Gastrocnemius medialis (tissue), 4 donors: ENCODE results near the gene PTGDR. TPM values are rescaled to one million over a fixed set of nuclear protein-coding genes. Genes with fewer than 3 reads are reported as not detected.
A peak's percentile ranks its signal among the peaks of the same experiment; 100 is the strongest.

ENCODE experiments used
- ATAC-seq, 2 donors: fragments of 150-250 bp; one replicate each; pipeline ENCODE4 v1.9.1; 2016
- DNase-seq, 2 donors: peaks; one replicate each; pipeline ENCODE4 v3.0.0-alpha.2; 2019
- H3K27ac ChIP-seq, 4 donors: fragments of 200-600 bp; sonication (generic); 1 replicate in 1 of 4; 2 replicates in 3 of 4; pipeline ENCODE4 v1.5.1; 2016 to 2018; ENCODE audit warnings: mild to moderate bottlenecking in 2 of 4, moderate library complexity in 1 of 4
- H3K27me3 ChIP-seq, 3 donors: fragments of 200-600 bp; sonication (generic) in 2 of 3; 1 replicate in 1 of 3; 2 replicates in 2 of 3; pipeline versions ENCODE4 v1.5.1 to v1.6.0; 2016 to 2019; ENCODE audit warnings: mild to moderate bottlenecking in 1 of 3, moderate library complexity in 1 of 3
- H3K36me3 ChIP-seq, 2 donors: fragments of 200-600 bp; sonication (generic) in 1 of 2; one replicate each; pipeline ENCODE4 v1.5.1; 2017 to 2018
- H3K4me1 ChIP-seq, 2 donors: fragments of 200-600 bp; sonication (generic) in 1 of 2; one replicate each; pipeline ENCODE4 v1.5.1; 2016 to 2017; ENCODE audit warnings: mild to moderate bottlenecking in 2 of 2
- H3K4me3 ChIP-seq, 4 donors: fragments of 200-600 bp; sonication (generic) in 3 of 4; 1 replicate in 1 of 4; 2 replicates in 3 of 4; pipeline ENCODE4 v1.5.1; 2016 to 2019; ENCODE audit warnings: mild to moderate bottlenecking in 2 of 4
- H3K9me3 ChIP-seq, 3 donors: fragments of 200-600 bp; sonication (generic) in 2 of 3; 1 replicate in 1 of 3; 2 replicates in 2 of 3; pipeline ENCODE4 v1.5.1; 2016 to 2019
- POLR2A ChIP-seq, 2 donors: fragments of 450-650 bp; IDR thresholded peaks; one replicate each; pipeline ENCODE4 v1.6.1; 2017; ENCODE audit warnings: antibody characterized with exemption in 2 of 2, mild to moderate bottlenecking in 2 of 2, moderate library complexity in 2 of 2
- in situ Hi-C, 4 donors: fragments of 200-750 bp; cut with MboI; loops; one replicate each; pipeline versions ENCODE4 v1.15.0 to v1.8.0; 2017; ENCODE audit warnings: low sequenced_read_pairs in 4 of 4
- intact Hi-C: fragments of 100-400 bp; cut with DNase I; formaldehyde crosslinking; loops from one replicate; pipeline ENCODE4 v1.15.1; 2023; ENCODE audit warnings: low total_unique reads
- total RNA-seq, 4 donors: library from RNA; depleted of rRNA; stranded (reverse); fragments of >200 nt; gene quantifications; one replicate each; pipeline versions ENCODE4 v1.1.0 to v1.2.3, GENCODE V29; 2016
- TF ChIP-seq, protein P1 (sequence below), 5 experiments: fragments of 450-650 bp in 3 of 5; fragments of 200-600 bp in 2 of 5; sonication (generic) in 2 of 5; IDR thresholded peaks in 4 of 5; conservative IDR thresholded peaks in 1 of 5; 1 replicate in 4 of 5; 2 replicates in 1 of 5; pipeline ENCODE4 v1.5.1; 2016 to 2019; ENCODE audit warnings: antibody characterized with exemption in 5 of 5, mild to moderate bottlenecking in 3 of 5, moderate library complexity in 3 of 5

The PTGDR gene
- total RNA-seq, 4 donors from 2014 or later, result 0.25 to 0.84 TPM; not detected in 2

DNA sequence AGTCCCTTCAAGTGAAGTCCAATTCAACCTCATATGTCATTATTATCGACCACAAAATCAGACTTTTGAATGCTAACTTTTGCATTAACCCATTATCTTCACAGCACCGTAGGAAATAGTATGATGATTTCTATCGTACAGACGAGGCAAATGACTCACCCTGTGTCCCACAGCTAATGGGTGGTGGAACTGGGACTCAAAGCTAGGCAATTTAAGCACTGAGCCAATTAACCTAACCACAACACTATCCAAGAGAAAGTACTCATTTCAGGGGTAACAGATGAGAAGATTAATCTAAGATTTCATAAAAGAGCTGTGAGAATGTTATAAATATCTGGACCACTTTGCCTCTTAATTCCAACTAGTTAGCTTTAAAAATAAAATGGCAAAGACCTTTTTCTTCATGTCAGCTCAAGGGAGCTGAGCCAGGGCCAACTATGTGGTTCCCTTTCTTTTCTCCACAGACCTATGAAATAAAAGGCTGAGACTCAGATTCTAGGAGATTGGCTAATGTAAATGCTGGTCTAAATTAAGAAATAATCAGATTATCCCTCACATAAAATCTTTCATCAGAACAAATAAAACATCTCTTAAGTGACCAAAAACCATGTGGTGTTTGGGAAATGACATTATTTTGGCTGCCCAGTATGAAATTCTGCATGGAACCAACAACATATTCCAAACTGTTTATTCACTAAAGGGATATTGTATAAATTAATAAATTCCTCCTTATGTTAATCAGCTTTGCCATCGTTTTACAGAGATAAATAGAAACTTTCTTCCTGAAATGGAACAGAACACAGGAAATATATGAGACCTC, 51.5 kb downstream of the PTGDR start:
- Histone ChIP-seq H3K36me3 (no peaks in the 10 kb centered on the region), H3K27ac (no peak overlapping the region), H3K27me3 (peaks cover 5 to 14% (median 13%) of the 10 kb centered on the region in 3 donors), H3K4me3 (no peak overlapping the region), H3K9me3 (no peaks in the 10 kb centered on the region), H3K4me1 (peaks cover 0 to 9% of the 10 kb centered on the region in 2 donors)
- intact Hi-C loops, result no loop called here
- TF ChIP-seq, protein P1, sequence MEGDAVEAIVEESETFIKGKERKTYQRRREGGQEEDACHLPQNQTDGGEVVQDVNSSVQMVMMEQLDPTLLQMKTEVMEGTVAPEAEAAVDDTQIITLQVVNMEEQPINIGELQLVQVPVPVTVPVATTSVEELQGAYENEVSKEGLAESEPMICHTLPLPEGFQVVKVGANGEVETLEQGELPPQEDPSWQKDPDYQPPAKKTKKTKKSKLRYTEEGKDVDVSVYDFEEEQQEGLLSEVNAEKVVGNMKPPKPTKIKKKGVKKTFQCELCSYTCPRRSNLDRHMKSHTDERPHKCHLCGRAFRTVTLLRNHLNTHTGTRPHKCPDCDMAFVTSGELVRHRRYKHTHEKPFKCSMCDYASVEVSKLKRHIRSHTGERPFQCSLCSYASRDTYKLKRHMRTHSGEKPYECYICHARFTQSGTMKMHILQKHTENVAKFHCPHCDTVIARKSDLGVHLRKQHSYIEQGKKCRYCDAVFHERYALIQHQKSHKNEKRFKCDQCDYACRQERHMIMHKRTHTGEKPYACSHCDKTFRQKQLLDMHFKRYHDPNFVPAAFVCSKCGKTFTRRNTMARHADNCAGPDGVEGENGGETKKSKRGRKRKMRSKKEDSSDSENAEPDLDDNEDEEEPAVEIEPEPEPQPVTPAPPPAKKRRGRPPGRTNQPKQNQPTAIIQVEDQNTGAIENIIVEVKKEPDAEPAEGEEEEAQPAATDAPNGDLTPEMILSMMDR (IDR thresholded peaks at IDR 0.05 in 4 of 5, conservative IDR thresholded peaks at IDR 0.05 in 1 of 5), result no peak
- no peak for TF ChIP-seq POLR2A (IDR thresholded peaks at IDR 0.05)
- in situ Hi-C loops, result no loop called here
- no peak for ATAC-seq
- DNase-seq, result no peak

DNA sequence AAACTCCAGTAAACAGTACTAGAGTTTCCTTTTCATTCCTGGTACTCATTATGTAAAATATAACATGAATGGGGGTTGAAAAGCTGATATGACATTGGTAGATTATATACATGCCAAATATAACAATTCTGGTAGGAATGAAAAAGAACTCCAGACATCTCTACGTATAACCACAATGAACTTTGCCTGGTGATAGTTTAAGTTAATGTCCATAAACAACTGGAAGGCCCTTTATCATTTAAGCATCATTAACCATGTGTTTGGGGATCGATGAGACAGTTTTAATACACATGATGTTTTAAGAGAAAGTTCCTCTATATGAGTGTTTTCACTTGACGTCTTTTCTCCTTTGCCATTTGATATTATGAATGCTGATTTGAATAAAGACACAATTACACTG, 52.4 kb downstream of the PTGDR start:
- TF ChIP-seq POLR2A (IDR thresholded peaks at IDR 0.05), result no peak
- TF ChIP-seq, protein P1 (IDR thresholded peaks at IDR 0.05 in 4 of 5, conservative IDR thresholded peaks at IDR 0.05 in 1 of 5), result no peak
- in situ Hi-C loops (no loop called here), intact Hi-C loops (no loop called here)
- no peaks in the 10 kb centered on the region for H3K9me3 ChIP-seq
- no peak overlapping the region for H3K4me3 ChIP-seq
- peaks cover 5 to 13% (median 8%) of the 10 kb centered on the region in 3 donors for H3K27me3 ChIP-seq
- peaks cover 0 to 2% of the 10 kb centered on the region in 2 donors for H3K4me1 ChIP-seq
- H3K27ac ChIP-seq, result no peak overlapping the region
- H3K36me3 ChIP-seq, result no peaks in the 10 kb centered on the region
- DNase-seq, result no peak
- ATAC-seq, result no peak

DNA sequence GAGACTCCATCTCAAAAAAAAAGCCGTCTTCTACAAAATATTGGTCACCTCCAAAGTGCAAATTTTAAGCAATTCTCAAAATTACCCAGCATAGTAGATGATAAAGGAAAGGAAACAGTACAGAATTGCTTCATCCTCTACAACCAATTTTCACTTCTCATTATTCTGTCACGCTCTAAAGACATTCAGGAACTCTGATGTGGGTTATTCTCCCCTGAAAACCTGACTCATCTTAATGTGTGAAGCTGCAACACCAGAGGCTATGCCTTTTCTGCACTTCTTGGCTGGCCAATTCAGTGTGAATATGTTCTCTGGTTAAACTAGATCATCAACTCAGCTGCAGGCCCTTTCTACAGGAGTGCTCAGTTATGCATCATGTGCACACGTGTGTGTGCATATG, 57.6 kb downstream of the PTGDR start:
- peak in 1 of 2 donors; percentile 36 for ATAC-seq
- in situ Hi-C loops (no loop called here), intact Hi-C loops (no loop called here)
- no peaks in the 10 kb centered on the region for H3K27me3 ChIP-seq
- no peaks in the 10 kb centered on the region for H3K36me3 ChIP-seq
- H3K9me3 ChIP-seq, result no peaks in the 10 kb centered on the region
- TF ChIP-seq POLR2A (IDR thresholded peaks at IDR 0.05), result no peak
- TF ChIP-seq, protein P1 (IDR thresholded peaks at IDR 0.05 in 4 of 5, conservative IDR thresholded peaks at IDR 0.05 in 1 of 5), result no peak
- H3K4me1 ChIP-seq, result no peaks in the 10 kb centered on the region
- DNase-seq, result no peak
- H3K4me3 ChIP-seq, result no peak overlapping the region
- no peak overlapping the region for H3K27ac ChIP-seq

DNA sequence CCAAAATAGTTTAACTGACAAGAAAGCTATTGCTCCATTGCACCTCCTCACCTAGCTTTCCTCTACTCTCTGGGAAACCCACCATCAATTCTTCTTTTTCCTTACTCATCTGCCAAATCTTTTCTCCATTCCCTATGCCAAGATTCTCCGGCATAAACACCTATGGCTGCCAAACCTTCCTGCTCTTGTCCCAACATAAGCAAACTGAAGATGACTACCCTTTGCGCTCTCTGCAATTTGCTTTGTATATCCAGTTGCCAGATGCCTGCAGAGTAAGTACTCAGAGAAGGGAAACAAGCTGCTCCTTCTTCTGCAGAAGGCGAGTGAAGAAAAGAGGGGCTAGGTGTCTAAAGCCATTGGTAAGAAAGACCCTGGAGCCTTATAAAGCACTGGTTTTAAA, 58.1 kb downstream of the PTGDR start:
- Histone ChIP-seq H3K4me3 (no peak overlapping the region), H3K27me3 (no peaks in the 10 kb centered on the region), H3K9me3 (no peaks in the 10 kb centered on the region), H3K4me1 (no peaks in the 10 kb centered on the region), H3K36me3 (no peaks in the 10 kb centered on the region), H3K27ac (no peak overlapping the region)
- no peak for DNase-seq
- TF ChIP-seq, protein P1 (IDR thresholded peaks at IDR 0.05 in 4 of 5, conservative IDR thresholded peaks at IDR 0.05 in 1 of 5), result no peak
- TF ChIP-seq POLR2A (IDR thresholded peaks at IDR 0.05), result no peak
- intact Hi-C loops, result no loop called here
- in situ Hi-C loops, result no loop called here
- no peak for ATAC-seq

Other genes with a start within 250 kb of the PTGDR start
- gene NID2, start 198.6 kb upstream of the PTGDR start, total RNA-seq, result 1 to 10 TPM; 1.9 to 5.6 (median 4.3) TPM
- under 1 TPM in 2 of 4 donors, not detected in 2; 0.25 to 0.78 TPM for gene PTGER2, start 46.6 kb downstream of the PTGDR start, total RNA-seq